HepG2 (cell line): ENCODE results near the gene PXDC1. TPM values are rescaled to one million over a fixed set of nuclear protein-coding genes. Genes with fewer than 3 reads are reported as not detected.

Experiments
- CERS6 ChIP-seq: sonication (generic); formaldehyde crosslinking; IDR thresholded peaks from 2 replicates; pipeline ENCODE4 v1.5.0; 2020; ENCODE audit warnings: missing genetic modification reagents
- CHD2 ChIP-seq: IDR thresholded peaks from 2 replicates; pipeline ENCODE4 v1.6.1; 2011; ENCODE audit warnings: low read depth, low read length, improper control_type of control experiment
- EED ChIP-seq: sonication (generic); formaldehyde crosslinking; IDR thresholded peaks from 2 replicates; pipeline ENCODE4 v1.5.0; 2020; ENCODE audit warnings: mild to moderate bottlenecking, missing genetic modification reagents
- HNRNPL ChIP-seq: fragments of 200-400 bp; formaldehyde crosslinking; IDR thresholded peaks from 2 replicates; pipeline ENCODE4 v1.6.1; 2017; ENCODE audit warnings: mild to moderate bottlenecking, low read depth, low read length
- JARID2 ChIP-seq: sonication (generic); formaldehyde crosslinking; IDR thresholded peaks from 2 replicates; pipeline ENCODE4 v1.8.1; 2023; ENCODE audit warnings: missing genetic modification reagents, inconsistent platforms; ENCODE audit not compliant: insufficient replicate concordance
- KDM3A ChIP-seq: IDR thresholded peaks from 2 replicates; pipeline ENCODE4 v1.6.1; 2018; ENCODE audit warnings: low read depth, missing compliant biosample characterization
- PHB2 ChIP-seq: fragments of 450-650 bp; IDR thresholded peaks from 2 replicates; pipeline ENCODE4 v1.6.1; 2018; ENCODE audit not compliant: partially characterized antibody
- POLR2AphosphoS2 ChIP-seq: IDR thresholded peaks from 2 replicates; pipeline ENCODE4 v1.6.1; 2011; ENCODE audit warnings: low read depth, low read length, improper control_type of control experiment
- SALL1 ChIP-seq: sonication (generic); formaldehyde crosslinking; IDR thresholded peaks from 2 replicates; pipeline ENCODE4 v1.8.0; 2022; ENCODE audit warnings: mild to moderate bottlenecking, missing genetic modification reagents
- SCMH1 ChIP-seq: sonication (generic); formaldehyde crosslinking; IDR thresholded peaks from 2 replicates; pipeline ENCODE4 v1.9.0; 2021; ENCODE audit warnings: missing genetic modification reagents, mild to moderate bottlenecking, borderline replicate concordance
- TAF1 ChIP-seq: sonication (generic); formaldehyde crosslinking; IDR thresholded peaks from 2 replicates; pipeline ENCODE4 v1.4.0; 2020; ENCODE audit warnings: missing genetic modification reagents
- TFDP2 ChIP-seq: sonication (generic); formaldehyde crosslinking; IDR thresholded peaks from 2 replicates; pipeline ENCODE4 v1.4.0; 2020; ENCODE audit warnings: missing genetic modification reagents
- ZFP41 ChIP-seq: sonication (generic); formaldehyde crosslinking; IDR thresholded peaks from 2 replicates; pipeline ENCODE4 v1.4.0; 2020; ENCODE audit warnings: mild to moderate bottlenecking, missing genetic modification reagents, borderline replicate concordance
- ZNF142 ChIP-seq: sonication (generic); formaldehyde crosslinking; IDR thresholded peaks from 2 replicates; pipeline ENCODE4 v1.4.0; 2020; ENCODE audit warnings: missing genetic modification reagents
- ZNF543 ChIP-seq: sonication (generic); formaldehyde crosslinking; IDR thresholded peaks from 2 replicates; pipeline ENCODE4 v1.4.0; 2020; ENCODE audit warnings: mild to moderate bottlenecking, missing genetic modification reagents
- ZNF605 ChIP-seq: sonication (generic); formaldehyde crosslinking; IDR thresholded peaks from 2 replicates; pipeline ENCODE4 v1.8.0; 2022; ENCODE audit warnings: mild to moderate bottlenecking, missing genetic modification reagents
- ZNF672 ChIP-seq: sonication (generic); formaldehyde crosslinking; IDR thresholded peaks from 2 replicates; pipeline ENCODE4 v1.8.1; 2022; ENCODE audit warnings: missing genetic modification reagents
- ZNF674 ChIP-seq: sonication (generic); formaldehyde crosslinking; IDR thresholded peaks from 2 replicates; pipeline ENCODE4 v1.5.0; 2020; ENCODE audit warnings: low read depth, mild to moderate bottlenecking, missing genetic modification reagents
- ZNF792 ChIP-seq: IDR thresholded peaks from 2 replicates; pipeline ENCODE4 v1.6.1; 2016
- ZNF839 ChIP-seq: sonication (generic); formaldehyde crosslinking; IDR thresholded peaks from 2 replicates; pipeline ENCODE4 v1.4.0; 2020; ENCODE audit warnings: missing genetic modification reagents, mild to moderate bottlenecking, borderline replicate concordance
- ZNF891 ChIP-seq: sonication (generic); formaldehyde crosslinking; IDR thresholded peaks from 2 replicates; pipeline ENCODE4 v1.5.0; 2020; ENCODE audit warnings: mild to moderate bottlenecking, missing genetic modification reagents
- ZSCAN21 ChIP-seq: sonication (generic); formaldehyde crosslinking; IDR thresholded peaks from 2 replicates; pipeline ENCODE4 v1.8.0; 2022; ENCODE audit warnings: mild to moderate bottlenecking, missing genetic modification reagents, moderate library complexity, borderline replicate concordance
- ZSCAN30 ChIP-seq: sonication (generic); formaldehyde crosslinking; IDR thresholded peaks from 2 replicates; pipeline ENCODE4 v1.5.0; 2020; ENCODE audit warnings: mild to moderate bottlenecking, missing genetic modification reagents
- polyA plus RNA-seq, 8 experiments: library from polyadenylated mRNA; depleted of rRNA in 3 of 8; stranded (reverse) in 7 of 8; unstranded in 1 of 8; fragments of >200 nt; fragmentation: Illumina TruSeq in 4 of 8; extraction: Trizol in 4 of 8; gene quantifications; 2 replicates each; pipeline versions ENCODE4 v1.2.1 to v1.2.3, GENCODE V29; 2011 to 2016; ENCODE audit warnings: low read depth in 4 of 8, missing spikeins in 1 of 8, mixed read lengths in 1 of 8; ENCODE audit not compliant: insufficient read depth in 1 of 8
- total RNA-seq, 5 experiments: library from RNA; depleted of rRNA; stranded (reverse); fragments of >200 nt; fragmentation: Illumina TruSeq; extraction: Trizol; gene quantifications; 2 replicates each; pipeline ENCODE4 v1.2.3, GENCODE V29; 2016; ENCODE audit warnings: low read depth in 1 of 5

PXDC1 gene
- total and polyA plus RNA-seq, 2 of the 13 experiments (the other 11 are each of a cell fraction or from before 2014, with no cell fraction given) = 32.4 to 34.7 TPM

GRCh38 chr6:3742426-3743344 lies 8.8 kb downstream of the PXDC1 start (continued):
- TF ChIP-seq POLR2AphosphoS2 (no peak), ZNF792 (CRISPR knock-in tag) (peak; percentile 35; the same call in 1 of the 2 replicates), PHB2 (no peak), TAF1 (CRISPR knock-in tag) (no peak), SCMH1 (CRISPR knock-in tag) (no peak), SALL1 (CRISPR knock-in tag) (peak; percentile 75; the same call in 1 of the 2 replicates), ZNF142 (no peak), ZFP41 (no peak), TFDP2 (CRISPR knock-in tag) (no peak), CERS6 (CRISPR knock-in tag) (no peak), ZNF672 (CRISPR knock-in tag) (no peak), ZSCAN21 (peak; percentile 64; the same call in 1 of the 2 replicates), EED (CRISPR knock-in tag) (0 out of 2 replicates have a peak, but pooled peaks have one; percentile 55), ZNF674 (CRISPR knock-in tag) (no peak), ZNF891 (peak; percentile 85; the same call in 1 of the 2 replicates), JARID2 (peak; percentile 36), ZSCAN30 (CRISPR knock-in tag) (no peak), KDM3A (CRISPR knock-in tag) (peak; percentile 69), ZNF605 (CRISPR knock-in tag) (peak; percentile 86), ZNF543 (CRISPR knock-in tag) (no peak), CHD2 (no peak), ZNF839 (CRISPR knock-in tag) (no peak), HNRNPL (no peak)
